A549 (cell line): ENCODE results near the gene RPS14. TPM values are rescaled to one million over a fixed set of nuclear protein-coding genes. Genes with fewer than 3 reads are reported as not detected.

Experiments
- ATAC-seq, 2 experiments: fragments of 200-7000 bp in 1 of 2; fragments of >200 bp in 1 of 2; cut with Nextera tagmentation in 1 of 2; cut with Tn5 transposase in 1 of 2; 3 replicates each; pipeline versions ENCODE4 v1.8.0 to v1.9.1; 2018 to 2020; ENCODE audit warnings: mild to moderate bottlenecking in 1 of 2, moderate library complexity in 1 of 2
- CTCF ChIA-PET: fragments of 300-600 bp; sonication (Branson Sonifier 250); formaldehyde crosslinking; extraction: SDS; loops from one replicate; lab custom pipeline; 2021; ENCODE audit warnings: antibody characterized with exemption, inconsistent platforms; lab: Yijun Ruan, JAX
- POLR2A ChIA-PET: fragments of 350-600 bp; formaldehyde crosslinking; extraction: SDS; loops from one replicate; lab custom pipeline; 2021; ENCODE audit warnings: antibody characterized with exemption, inconsistent platforms; lab: Yijun Ruan, JAX
- DNase-seq, 2 experiments: peaks; one replicate each; pipeline versions ENCODE4 v3.0.0 to v3.0.0-alpha.2; 2011 to 2016; ENCODE audit warnings: low read depth in 1 of 2, low spot score in 1 of 2
- FAIRE-seq: peaks from 2 replicates; lab custom pipeline; 2011; peaks lifted over from hg19 to GRCh38; lab: Jason Lieb, UNC
- H3K27ac ChIP-seq, 2 experiments: fragments of >200 bp; sonication (Bioruptor Twin); formaldehyde crosslinking; 3 replicates each; pipeline ENCODE4 v1.5.1; 2016 to 2017
- H3K4me1 ChIP-seq: fragments of >200 bp; sonication (Bioruptor Twin); formaldehyde crosslinking; 3 replicates; pipeline ENCODE4 v1.6.1; 2016
- H3K4me2 ChIP-seq: fragments of >200 bp; sonication (Bioruptor Twin); formaldehyde crosslinking; 3 replicates; pipeline ENCODE4 v1.6.1; 2016
- H3K4me3 ChIP-seq: fragments of >200 bp; sonication (Bioruptor Twin); formaldehyde crosslinking; 3 replicates; pipeline ENCODE4 v1.5.1; 2016
- H3K9me3 ChIP-seq: fragments of >200 bp; sonication (Bioruptor Twin); formaldehyde crosslinking; 3 replicates; pipeline ENCODE4 v1.6.1; 2016
- CHD4 ChIP-seq: fragments of 200-600 bp; sonication (generic); IDR thresholded peaks from 2 replicates; pipeline ENCODE4 v1.6.1; 2016; ENCODE audit warnings: antibody characterized with exemption, mild to moderate bottlenecking, borderline replicate concordance
- CTCF ChIP-seq: fragments of >200 bp; sonication (Bioruptor Twin); formaldehyde crosslinking; IDR thresholded peaks from 3 replicates; pipeline ENCODE4 v1.5.1; 2016
- EHF ChIP-seq: fragments of 250-450 bp; sonication (Bioruptor Pico); IDR thresholded peaks from 2 replicates; pipeline ENCODE4 v1.5.0; 2020; ENCODE audit warnings: mild to moderate bottlenecking
- FOSB ChIP-seq: fragments of 250-450 bp; sonication (Bioruptor Pico); IDR thresholded peaks from 2 replicates; pipeline ENCODE4 v1.5.0; 2020; ENCODE audit warnings: mild to moderate bottlenecking, moderate library complexity
- FOXS1 ChIP-seq: fragments of 250-450 bp; sonication (Bioruptor Pico); IDR thresholded peaks from 2 replicates; pipeline ENCODE4 v1.5.0; 2020; ENCODE audit warnings: mild to moderate bottlenecking, moderate library complexity
- HES2 ChIP-seq: fragments of >200 bp; sonication (Bioruptor Twin); formaldehyde crosslinking; IDR thresholded peaks from 2 replicates; pipeline ENCODE4 v1.6.1; 2016
- HEYL ChIP-seq: fragments of 250-450 bp; sonication (Bioruptor Pico); IDR thresholded peaks from 2 replicates; pipeline ENCODE4 v1.8.0; 2021; ENCODE audit warnings: mild to moderate bottlenecking, moderate library complexity
- HOXA7 ChIP-seq: fragments of 250-450 bp; sonication (Bioruptor Pico); IDR thresholded peaks from 2 replicates; pipeline ENCODE4 v1.5.0; 2020; ENCODE audit warnings: mild to moderate bottlenecking, moderate library complexity
- HOXB5 ChIP-seq: fragments of 250-450 bp; sonication (Bioruptor Pico); IDR thresholded peaks from 2 replicates; pipeline ENCODE4 v1.5.0; 2020; ENCODE audit warnings: mild to moderate bottlenecking, moderate library complexity
- KDM1A ChIP-seq: fragments of 200-600 bp; sonication (generic); IDR thresholded peaks from 2 replicates; pipeline ENCODE4 v1.6.1; 2016; ENCODE audit warnings: low read depth, mild to moderate bottlenecking
- KDM5A ChIP-seq: fragments of 200-600 bp; sonication (generic); IDR thresholded peaks from 2 replicates; pipeline ENCODE4 v1.6.1; 2016; ENCODE audit warnings: antibody characterized with exemption, mild to moderate bottlenecking
- MAFK ChIP-seq: fragments of 450-650 bp; IDR thresholded peaks from 2 replicates; pipeline ENCODE4 v1.6.1; 2014; ENCODE audit not compliant: partially characterized antibody
- POLR2AphosphoS2 ChIP-seq: conservative IDR thresholded peaks from 2 replicates; pipeline ENCODE4 v1.6.1; 2012; ENCODE audit warnings: low read length, improper control_type of control experiment, inconsistent platforms
- RAD21 ChIP-seq, 2 experiments: fragments of >200 bp in 1 of 2; sonication (Bioruptor Twin) in 1 of 2; formaldehyde crosslinking in 1 of 2; IDR thresholded peaks in 1 of 2; conservative IDR thresholded peaks in 1 of 2; 2 replicates in 1 of 2; 3 replicates in 1 of 2; pipeline ENCODE4 v1.6.1; 2012 to 2018; ENCODE audit warnings: inconsistent platforms in 1 of 2
- RARB ChIP-seq: fragments of 250-450 bp; sonication (Bioruptor Pico); IDR thresholded peaks from 2 replicates; pipeline ENCODE4 v1.8.0; 2021; ENCODE audit warnings: mild to moderate bottlenecking, moderate library complexity
- SREBF2 ChIP-seq: fragments of 450-650 bp; IDR thresholded peaks from 2 replicates; pipeline ENCODE4 v1.6.1; 2014; ENCODE audit warnings: mild to moderate bottlenecking, moderate library complexity
- TFCP2L1 ChIP-seq: fragments of 250-450 bp; sonication (Bioruptor Pico); IDR thresholded peaks from 2 replicates; pipeline ENCODE4 v1.5.0; 2021; ENCODE audit warnings: mild to moderate bottlenecking
- ZC3H11A ChIP-seq: fragments of 450-650 bp; IDR thresholded peaks from 2 replicates; pipeline ENCODE4 v1.6.1; 2014; ENCODE audit warnings: antibody characterized with exemption, mild to moderate bottlenecking
- ZFP36 ChIP-seq: fragments of 450-650 bp; IDR thresholded peaks from 2 replicates; pipeline ENCODE4 v1.6.1; 2014; ENCODE audit warnings: borderline replicate concordance; ENCODE audit not compliant: partially characterized antibody
- WGBS: methylation state at CpG from one replicate; pipeline ENCODE4 v1.1.6; 2017; ENCODE audit errors: missing lambda C conversion rate; 5-methylcytosine and 5-hydroxymethylcytosine counted together
- polyA plus RNA-seq, 4 experiments: library from polyadenylated mRNA; depleted of rRNA in 3 of 4; stranded (reverse); fragments of >200 nt; fragmentation: RNase III in 1 of 4; extraction: RNeasy Plus Mini Kit Qiagen cat#74134 plus additional on column Dnase treatment in 1 of 4; gene quantifications; 2 replicates in 3 of 4; 3 replicates in 1 of 4; pipeline ENCODE4 v1.2.3, GENCODE V29; 2011 to 2017
- TF ChIP-seq, protein P1 (sequence below): fragments of >200 bp; sonication (Bioruptor Twin); formaldehyde crosslinking; IDR thresholded peaks from 3 replicates; pipeline ENCODE4 v1.6.1; 2016

The RPS14 gene
- polyA plus RNA-seq, 2 of the 4 experiments (the other 2 are of a cell fraction), result 3,794 to 3,799 TPM

DNA sequence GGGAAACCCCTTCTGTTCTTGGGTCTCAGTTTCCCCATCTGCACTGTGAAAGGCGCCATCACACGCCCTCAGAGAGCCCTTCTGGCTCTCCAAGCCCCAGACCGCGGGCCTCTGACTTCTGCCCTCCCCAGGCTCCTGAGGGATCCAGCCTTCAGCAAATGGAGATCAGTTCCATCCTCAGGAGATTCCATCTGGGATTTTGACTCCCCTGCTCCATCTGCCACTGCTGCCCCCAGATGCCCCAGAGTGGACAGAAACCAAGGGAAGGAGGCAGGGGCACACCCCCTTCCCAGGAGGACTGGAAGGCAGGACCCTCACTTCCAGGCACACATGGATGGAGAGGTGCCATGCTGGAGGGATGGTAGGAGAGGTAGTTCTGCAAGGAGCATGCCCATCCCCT is 18.7 kb upstream of the RPS14 start:
- H3K4me3 ChIP-seq, result no peak overlapping the region
- 90% methylated on average over 4 of the region's 4 CpGs for WGBS
- DNase-seq, result no peak
- no peak for ATAC-seq
- H3K4me1 ChIP-seq, result peaks cover 62% of the 10 kb centered on the region
- no peak overlapping the region for H3K4me2 ChIP-seq
- ChIA-PET CTCF (interaction anchor here (1.4 to 13.5 kb wide), 3 partner anchors 9 to 61 kb away, joined by 8 to 211 read pairs (median 9); no protein-coding TSS in a partner anchor), POLR2A (interaction anchor here (0.6 kb wide), 1 partner anchor 288 kb away, joined by 5 read pairs; no protein-coding TSS in a partner anchor)
- no peak for FAIRE-seq
- no peak for TF ChIP-seq MAFK
- H3K27ac ChIP-seq, result peak overlapping the region; percentile 12 to 96; a peak in 4 of 6 replicates
- no peaks in the 10 kb centered on the region for H3K9me3 ChIP-seq

DNA sequence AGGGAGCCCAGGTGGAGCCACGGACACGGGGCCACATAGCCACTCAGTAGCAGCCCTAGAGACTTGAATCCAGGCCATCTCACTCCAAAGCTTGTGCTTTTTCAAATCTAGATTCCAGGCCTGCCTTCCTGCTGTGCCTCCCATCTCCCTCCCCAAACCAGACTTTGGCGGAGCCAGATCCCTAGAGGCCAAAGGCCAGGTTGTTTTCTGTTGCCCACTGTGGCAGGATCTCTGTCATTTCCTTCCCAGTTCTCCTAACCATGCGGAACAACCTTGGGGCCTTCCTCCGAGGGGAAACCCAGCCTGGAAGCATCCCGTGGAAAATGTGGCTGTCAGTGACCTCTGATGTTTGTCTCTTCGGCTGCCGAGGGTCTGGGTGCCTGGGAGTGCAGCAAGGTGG is 16.4 kb upstream of the RPS14 start:
- Histone ChIP-seq H3K4me1 (peaks cover 59% of the 10 kb centered on the region), H3K4me3 (no peak overlapping the region), H3K9me3 (no peaks in the 10 kb centered on the region), H3K4me2 (no peak overlapping the region), H3K27ac (peak overlapping the region in 1 of 2 experiments; percentile 79; a peak in 3 of 6 replicates)
- WGBS, result 83% methylated on average over 8 of the region's 8 CpGs
- POLR2A ChIA-PET, result no interaction called here
- ATAC-seq, result no peak
- no peak for FAIRE-seq
- TF ChIP-seq RARB (CRISPR knock-in tag), result no peak
- TF ChIP-seq HOXA7 (CRISPR knock-in tag), result no peak
- no peak for TF ChIP-seq CTCF
- TF ChIP-seq FOXS1 (CRISPR knock-in tag), result no peak
- TF ChIP-seq SREBF2, result no peak
- no peak for TF ChIP-seq KDM1A
- no peak for TF ChIP-seq ZFP36
- no peak for TF ChIP-seq CHD4
- TF ChIP-seq EHF (CRISPR knock-in tag), result no peak
- no peak for TF ChIP-seq ZC3H11A
- no peak for TF ChIP-seq HOXB5 (CRISPR knock-in tag)
- TF ChIP-seq FOSB (CRISPR knock-in tag), result no peak
- no peak for TF ChIP-seq RAD21 (conservative IDR thresholded peaks at IDR 0.05 in 1 of 2, IDR thresholded peaks at IDR 0.05 in 1 of 2)
- TF ChIP-seq, protein P1, sequence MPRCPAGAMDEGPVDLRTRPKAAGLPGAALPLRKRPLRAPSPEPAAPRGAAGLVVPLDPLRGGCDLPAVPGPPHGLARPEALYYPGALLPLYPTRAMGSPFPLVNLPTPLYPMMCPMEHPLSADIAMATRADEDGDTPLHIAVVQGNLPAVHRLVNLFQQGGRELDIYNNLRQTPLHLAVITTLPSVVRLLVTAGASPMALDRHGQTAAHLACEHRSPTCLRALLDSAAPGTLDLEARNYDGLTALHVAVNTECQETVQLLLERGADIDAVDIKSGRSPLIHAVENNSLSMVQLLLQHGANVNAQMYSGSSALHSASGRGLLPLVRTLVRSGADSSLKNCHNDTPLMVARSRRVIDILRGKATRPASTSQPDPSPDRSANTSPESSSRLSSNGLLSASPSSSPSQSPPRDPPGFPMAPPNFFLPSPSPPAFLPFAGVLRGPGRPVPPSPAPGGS, result no peak
- TF ChIP-seq HES2, result no peak
- CTCF ChIA-PET, result interaction anchor here (0.9 to 13.5 kb wide), 5 partner anchors 16 to 94 kb away, joined by 3 to 211 read pairs (median 5); no protein-coding TSS in a partner anchor
- no peak for DNase-seq

DNA sequence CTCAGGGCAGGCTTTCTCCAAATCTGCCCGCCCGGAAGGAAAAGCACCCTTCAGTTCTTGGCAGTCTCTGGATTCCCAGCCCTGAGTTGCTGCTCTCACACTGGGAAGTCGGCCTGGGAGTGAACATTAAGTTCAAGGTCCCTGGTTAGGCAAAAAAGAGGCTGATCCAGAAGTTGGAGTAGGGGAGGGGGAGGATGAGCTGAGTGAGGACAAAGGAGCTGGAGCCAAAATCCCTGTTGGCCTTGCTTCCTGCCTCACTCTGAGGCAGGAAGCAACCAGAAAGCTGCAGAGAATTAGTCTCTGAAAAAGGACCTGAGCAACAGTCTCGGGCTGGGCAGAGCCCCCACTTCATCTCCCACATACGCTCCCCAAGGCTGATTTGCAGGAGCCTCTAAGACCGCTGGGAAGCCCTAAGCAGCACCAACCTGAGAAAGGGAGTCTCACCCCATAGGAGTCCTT is 15.0 kb upstream of the RPS14 start:
- H3K4me1 ChIP-seq, result peaks cover 53% of the 10 kb centered on the region
- CTCF ChIA-PET, result interaction anchor here (0.6 to 13.5 kb wide), 8 partner anchors 9 to 315 kb away, joined by 3 to 211 read pairs (median 6); no protein-coding TSS in a partner anchor
- ATAC-seq (peak in 1 of 2 experiments; percentile 10; a peak in 2 of 6 replicates), FAIRE-seq (no peak), DNase-seq (no peak)
- no peak for TF ChIP-seq HEYL (CRISPR knock-in tag)
- TF ChIP-seq TFCP2L1, result no peak
- TF ChIP-seq KDM5A, result no peak
- no peak for TF ChIP-seq HOXB5 (CRISPR knock-in tag)
- no peak for TF ChIP-seq POLR2AphosphoS2
- no peaks in the 10 kb centered on the region for H3K9me3 ChIP-seq
- H3K4me2 ChIP-seq, result no peak overlapping the region
- WGBS, result 68% methylated on average over 6 of the region's 6 CpGs
- no peak overlapping the region for H3K4me3 ChIP-seq
- POLR2A ChIA-PET, result interaction anchor here (0.7 kb wide), 1 partner anchor 15 kb away, joined by 4 read pairs; no protein-coding TSS in a partner anchor
- H3K27ac ChIP-seq, result peak overlapping the region; percentile 3 to 79; a peak in 4 of 6 replicates
